ENCODE results near the gene PLA2G5. TPM values are rescaled to one million over a fixed set of nuclear protein-coding genes. Genes with fewer than 3 reads are reported as not detected.

Gene PLA2G5
- total RNA-seq, 2 experiments from 2014 or later: not detected

- no TSS peak for BruUV-seq (replicated peaks)
- Histone ChIP-seq H3K27ac (ENCODE audit: low read depth, low read length, poor library complexity, severe bottlenecking) (no peak overlapping the region), H3K4me1 (ENCODE audit: insufficient read depth, low read length, poor library complexity, severe bottlenecking) (peaks cover 26% of the 10 kb centered on the region)
Observed at GRCh38 chr1:20123722-20124455, 53.9 kb downstream of the PLA2G5 start.

GRCh38 chr1:20124456-20125057, 54.6 kb downstream of the PLA2G5 start:
- Histone ChIP-seq H3K4me3 (ENCODE audit: low read depth, low read length, poor library complexity, severe bottlenecking) (no peak overlapping the region), H3K4me2 (ENCODE audit: low read length) (no peak overlapping the region), H4K20me1 (ENCODE audit: insufficient read depth, low read length) (no peaks in the 10 kb centered on the region), H3K36me3 (ENCODE audit: insufficient read depth, low read length) (no peaks in the 10 kb centered on the region), H3K9me2 (ENCODE audit: insufficient read depth, low read length) (no peaks in the 10 kb centered on the region), H3K9me3 (ENCODE audit: low read length) (no peaks in the 10 kb centered on the region), H2AFZ (ENCODE audit: low read length) (no peak overlapping the region), H3K4me1 (ENCODE audit: insufficient read depth, low read length, poor library complexity, severe bottlenecking) (peaks cover 21% of the 10 kb centered on the region), H3K27ac (ENCODE audit: low read depth, low read length, poor library complexity, severe bottlenecking) (no peak overlapping the region), H3K79me2 (ENCODE audit: insufficient read depth, low read depth, low read length) (no peaks in the 10 kb centered on the region)
- intact Hi-C loops (cut with micrococcal nuclease; ENCODE audit: unreplicated experiment): no loop called here
- DNase-seq (ENCODE audit: low spot score): no peak
- BruUV-seq (replicated peaks): no TSS peak
- POLR2A ChIA-PET: interaction anchor here (0.6 to 1.6 kb wide), 2 partner anchors 27 to 1717 kb away, joined by 3 to 4 read pairs; no protein-coding TSS in a partner anchor
- CTCF ChIA-PET (ENCODE audit: unreplicated experiment): interaction anchor here (0.6 kb wide), 1 partner anchor 90 kb away, joined by 3 read pairs; no protein-coding TSS in a partner anchor
- TF ChIP-seq CTCF (conservative IDR thresholded peaks at IDR 0.05; ENCODE audit: low read length): no peak
- TF ChIP-seq EZH2phosphoT487 (IDR thresholded peaks at IDR 0.05; ENCODE audit: borderline replicate concordance, low read depth, low read length): no peak

More at GRCh38 chr1:20123722-20124455, 53.9 kb downstream of the PLA2G5 start:
- CTCF ChIA-PET (ENCODE audit: unreplicated experiment): interaction anchor here (0.6 kb wide), 1 partner anchor 22 kb away, joined by 6 read pairs; no protein-coding TSS in a partner anchor
- Histone ChIP-seq H3K36me3 (ENCODE audit: insufficient read depth, low read length) (no peaks in the 10 kb centered on the region), H2AFZ (ENCODE audit: low read length) (no peak overlapping the region; the same call in 1 of the 2 replicates), H3K9me2 (ENCODE audit: insufficient read depth, low read length) (no peaks in the 10 kb centered on the region), H3K79me2 (ENCODE audit: insufficient read depth, low read depth, low read length) (no peaks in the 10 kb centered on the region), H3K4me2 (ENCODE audit: low read length) (no peak overlapping the region), H3K9me3 (ENCODE audit: low read length) (no peaks in the 10 kb centered on the region), H3K4me3 (ENCODE audit: low read depth, low read length, poor library complexity, severe bottlenecking) (no peak overlapping the region), H4K20me1 (ENCODE audit: insufficient read depth, low read length) (no peaks in the 10 kb centered on the region)
- intact Hi-C loops (cut with micrococcal nuclease; ENCODE audit: unreplicated experiment): no loop called here
- POLR2A ChIA-PET: interaction anchor here (0.6 to 1.6 kb wide), 4 partner anchors 28 to 1717 kb away, joined by 3 to 5 read pairs (median 4); no protein-coding TSS in a partner anchor
- TF ChIP-seq CTCF (conservative IDR thresholded peaks at IDR 0.05; ENCODE audit: low read length): no peak
- no peak for TF ChIP-seq EZH2phosphoT487 (IDR thresholded peaks at IDR 0.05; ENCODE audit: borderline replicate concordance, low read depth, low read length)
- peak; percentile 27 for DNase-seq (ENCODE audit: low spot score)
